Cerebellar nuclear complex (tissue), 1 donor: ENCODE data around the gene TACR1.
"Not testable (repeated sequence)": the region's sequence is repeated elsewhere in the genome, so short reads cannot be mapped to it uniquely, and the experiment has no call there.

Source experiments
- DNase-seq, 2 experiments: peaks; one replicate each; lab custom pipeline; 2025; lab: John Stamatoyannopoulos, UW

TACR1 gene

DNA sequence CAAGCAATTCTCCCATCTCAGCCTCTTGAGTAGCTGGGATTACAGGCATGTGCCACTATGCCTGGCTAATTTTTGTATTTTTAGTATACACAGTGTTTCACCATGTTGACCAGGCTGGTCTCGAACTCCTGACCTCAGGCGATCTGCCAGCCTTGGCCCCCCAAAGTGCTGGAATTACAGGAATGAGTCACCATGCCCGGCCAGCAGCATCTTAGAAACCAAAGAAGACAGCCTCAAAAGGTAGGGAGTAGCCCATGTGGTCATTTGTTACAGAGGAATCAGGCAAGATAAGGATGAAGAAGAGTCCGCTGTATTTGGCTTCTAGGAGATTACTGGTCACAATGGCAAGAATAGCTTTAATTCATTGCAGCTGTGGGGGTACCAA is 53.1 kb downstream of the TACR1 start:
- not testable (repeated sequence) for DNase-seq

- DNase-seq: no peak
These were observed 57.2 kb downstream of the TACR1 start for GRCh38 chr2:75142081-75142480.

DNA sequence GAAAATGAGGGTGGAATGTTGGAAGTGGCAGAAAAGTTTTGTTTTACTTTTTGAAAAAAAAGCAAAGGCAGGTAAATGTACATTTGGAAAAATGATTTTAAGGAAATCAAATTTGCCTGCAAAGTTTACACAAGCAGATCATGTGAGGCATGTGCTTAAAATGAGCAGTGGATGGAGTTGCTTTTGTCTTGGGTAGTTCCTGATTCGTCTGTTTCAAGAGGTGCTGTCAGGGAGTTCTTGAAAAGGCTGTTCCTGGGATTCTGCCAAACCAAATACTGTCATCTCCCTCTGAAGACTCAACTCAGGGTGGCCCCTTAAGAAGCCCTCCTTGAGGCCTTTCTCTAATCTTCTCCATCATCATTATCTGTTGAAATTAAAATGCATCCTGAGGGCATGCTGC is 59.0 kb downstream of the TACR1 start:
- DNase-seq: no peak

DNA sequence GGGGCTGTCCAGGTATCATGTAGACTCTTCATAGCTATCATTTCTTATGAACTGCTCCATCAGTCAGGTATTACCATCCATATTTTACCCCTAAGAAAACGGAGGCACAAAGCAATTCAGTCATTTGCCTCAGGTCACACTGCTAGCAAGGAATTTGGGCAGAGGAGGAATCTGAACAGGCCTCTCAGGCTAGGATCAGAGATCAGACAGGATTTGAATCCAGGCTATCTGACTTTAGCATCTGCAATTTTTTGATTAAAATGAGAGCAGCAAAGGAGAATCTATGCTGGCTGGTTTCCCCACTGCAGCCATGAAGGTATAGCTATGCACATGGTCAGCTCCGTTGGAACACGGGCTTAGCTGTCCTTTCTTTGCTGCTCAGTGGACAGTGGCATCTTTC is 60.1 kb downstream of the TACR1 start:
- DNase-seq: no peak

DNA sequence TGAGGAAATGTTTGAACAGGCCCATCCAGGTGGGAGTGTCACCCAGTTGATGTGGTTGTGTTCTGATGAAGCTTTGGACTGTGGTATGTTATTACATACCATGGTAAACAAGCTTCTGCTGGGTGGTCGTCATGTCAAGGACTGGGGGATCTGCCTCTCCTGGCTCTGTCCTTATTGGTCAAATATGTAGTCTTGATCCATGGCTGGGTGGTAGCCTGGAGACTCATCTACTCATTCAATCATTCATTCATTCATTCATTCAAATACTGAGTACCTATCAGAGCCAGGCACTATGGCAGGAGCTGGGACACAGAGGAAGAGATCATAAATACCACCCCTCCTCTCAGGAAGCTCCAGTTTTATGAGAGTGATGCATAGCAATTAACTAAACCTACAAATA is 60.8 kb downstream of the TACR1 start:
- DNase-seq: no peak

- DNase-seq: no peak
These were observed 63.4 kb downstream of the TACR1 start for GRCh38 chr2:75135776-75136400.

GRCh38 chr2:75134860-75135259 is 64.5 kb downstream of the TACR1 start:
- DNase-seq: no peak

DNA sequence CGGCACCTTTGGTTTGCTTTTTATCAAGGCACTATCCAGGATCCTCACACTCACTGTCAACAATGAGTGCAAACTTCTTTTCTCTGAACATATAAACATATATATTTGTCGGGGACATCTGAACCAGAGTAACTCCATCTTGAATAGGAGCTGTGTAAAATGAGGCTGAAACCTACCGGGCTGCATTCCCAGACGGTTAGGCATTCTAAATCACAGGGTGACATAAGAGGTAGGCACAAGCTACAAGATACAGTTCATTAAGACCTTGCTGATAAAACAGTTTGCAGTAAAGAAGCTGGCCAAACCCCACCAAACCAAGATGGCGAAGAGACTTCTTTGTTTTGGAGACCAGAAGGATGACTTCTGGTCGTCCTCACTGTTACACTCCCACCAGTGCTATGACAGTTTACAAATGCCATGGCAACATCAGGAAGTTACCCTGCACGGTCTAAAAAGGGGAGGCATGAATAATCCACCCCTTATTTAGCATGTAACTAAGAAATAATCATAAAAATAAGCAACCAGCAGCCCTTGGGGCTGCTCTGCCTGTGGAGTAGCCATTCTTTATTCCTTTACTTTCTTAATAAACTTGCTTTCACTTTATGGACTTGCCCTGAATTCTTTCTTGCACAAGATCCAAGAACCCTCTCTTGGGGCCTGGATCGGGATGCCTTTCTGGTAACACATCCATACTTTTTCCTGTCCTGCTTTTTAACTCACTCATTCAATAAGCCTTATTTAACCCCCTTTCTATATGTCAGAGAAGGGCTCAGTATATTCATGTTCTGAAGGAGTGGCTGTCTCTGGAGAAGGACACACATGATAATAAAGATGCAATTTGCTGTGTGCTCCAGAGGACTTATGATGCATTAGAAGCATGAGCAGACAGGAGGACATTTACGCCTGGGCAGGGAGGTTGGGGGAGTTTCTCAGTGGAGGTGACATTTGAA is 65.4 kb downstream of the TACR1 start:
- DNase-seq: no peak

GRCh38 chr2:75130171-75130570 is 69.1 kb downstream of the TACR1 start:
- no peak for DNase-seq

DNA sequence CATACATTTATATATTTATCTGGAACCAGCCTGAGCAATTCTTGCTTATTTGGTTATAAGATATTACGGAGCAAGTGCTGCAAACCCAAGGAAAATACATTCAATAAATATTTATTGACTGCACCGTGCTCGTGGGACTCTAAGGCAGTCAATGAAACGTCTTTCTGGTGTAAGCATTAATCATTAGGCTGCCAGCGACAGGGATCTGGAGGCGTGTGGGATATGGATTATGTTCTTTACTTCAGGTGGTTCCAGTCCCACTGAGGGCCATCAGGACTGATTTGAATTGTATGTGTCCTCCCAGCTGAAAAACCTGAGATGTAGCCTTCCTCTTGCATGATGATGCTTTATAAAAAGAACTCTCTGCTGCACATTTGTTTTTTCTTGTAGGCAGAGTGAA is 75.4 kb downstream of the TACR1 start:
- no peak for DNase-seq

DNA sequence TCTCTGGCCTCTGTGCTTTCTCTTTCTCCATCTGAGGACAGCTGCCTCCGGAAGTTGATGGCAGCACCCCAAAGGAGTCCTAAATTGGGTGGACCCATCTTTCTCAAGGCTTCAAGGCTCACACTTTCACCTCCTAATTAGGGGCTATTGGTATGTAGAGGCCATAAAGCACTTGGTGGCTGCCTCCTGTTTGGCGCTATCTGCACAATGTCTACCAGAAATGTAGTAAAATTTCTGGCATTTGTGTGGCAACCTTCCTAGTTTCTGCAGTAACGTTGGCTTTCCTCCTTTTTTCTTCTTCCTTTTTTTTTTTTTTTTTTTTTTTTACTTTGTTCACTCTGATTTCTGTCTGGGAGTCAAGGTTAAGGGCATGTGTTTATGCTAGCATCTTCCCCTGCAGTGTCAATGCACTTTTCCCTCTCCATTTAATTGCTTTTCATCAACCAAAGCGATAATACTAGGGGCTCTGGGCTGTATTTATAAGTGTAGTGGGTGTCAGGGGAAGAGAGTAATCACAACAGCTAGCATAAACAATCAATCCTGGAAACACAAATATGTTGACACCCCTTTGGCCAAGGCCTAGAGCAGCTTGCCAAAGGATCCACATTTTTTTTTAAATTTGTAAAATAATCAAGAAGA is 86.0 kb downstream of the TACR1 start:
- DNase-seq: no peak

DNA sequence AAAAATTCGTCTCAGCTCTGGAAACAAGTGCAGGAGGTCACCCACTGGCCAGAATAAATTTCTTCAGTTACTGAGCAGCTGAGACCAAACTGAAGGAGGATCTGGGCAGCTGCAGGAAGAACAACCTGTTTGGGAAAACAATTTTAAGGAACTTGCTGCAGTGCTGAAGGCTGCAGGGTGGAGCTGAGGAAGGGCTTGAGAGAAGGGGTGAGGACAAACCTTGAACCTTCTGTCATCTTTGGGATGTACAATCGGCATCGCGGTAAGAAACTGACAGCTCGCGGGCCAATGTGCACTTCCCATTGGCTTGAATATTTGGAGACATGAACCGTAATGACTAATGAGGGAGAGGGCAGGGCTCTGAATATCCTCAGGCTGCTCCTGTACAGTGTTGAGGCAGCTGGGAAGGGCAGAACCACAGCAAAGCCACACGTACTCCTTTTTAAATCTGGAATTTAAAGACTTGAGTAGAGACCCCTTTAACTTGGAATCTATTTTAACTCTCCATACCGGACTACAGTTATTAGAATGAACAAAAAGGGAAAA is 90.3 kb downstream of the TACR1 start:
- no peak for DNase-seq

DNA sequence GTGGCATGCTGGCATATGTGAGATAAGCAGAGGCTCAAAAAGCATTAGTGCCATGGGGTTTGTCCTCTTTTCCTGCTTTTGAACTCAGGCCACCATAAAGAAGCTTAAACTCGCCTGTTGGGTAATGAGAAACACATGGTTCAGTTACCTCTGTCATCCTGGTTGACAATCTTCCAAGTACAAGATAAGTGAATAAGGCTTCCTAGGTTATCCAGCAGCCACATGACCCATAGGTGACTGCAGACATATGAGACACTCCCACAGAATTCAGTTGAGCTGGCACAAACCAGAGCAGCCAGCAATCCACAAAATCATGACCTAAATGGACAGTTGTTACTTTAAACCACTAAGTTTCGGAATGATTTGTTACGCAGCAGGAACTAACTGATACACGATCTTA is 97.3 kb downstream of the TACR1 start:
- no peak for DNase-seq

GRCh38 chr2:75100801-75101151 is 98.5 kb downstream of the TACR1 start:
- no peak for DNase-seq

DNA sequence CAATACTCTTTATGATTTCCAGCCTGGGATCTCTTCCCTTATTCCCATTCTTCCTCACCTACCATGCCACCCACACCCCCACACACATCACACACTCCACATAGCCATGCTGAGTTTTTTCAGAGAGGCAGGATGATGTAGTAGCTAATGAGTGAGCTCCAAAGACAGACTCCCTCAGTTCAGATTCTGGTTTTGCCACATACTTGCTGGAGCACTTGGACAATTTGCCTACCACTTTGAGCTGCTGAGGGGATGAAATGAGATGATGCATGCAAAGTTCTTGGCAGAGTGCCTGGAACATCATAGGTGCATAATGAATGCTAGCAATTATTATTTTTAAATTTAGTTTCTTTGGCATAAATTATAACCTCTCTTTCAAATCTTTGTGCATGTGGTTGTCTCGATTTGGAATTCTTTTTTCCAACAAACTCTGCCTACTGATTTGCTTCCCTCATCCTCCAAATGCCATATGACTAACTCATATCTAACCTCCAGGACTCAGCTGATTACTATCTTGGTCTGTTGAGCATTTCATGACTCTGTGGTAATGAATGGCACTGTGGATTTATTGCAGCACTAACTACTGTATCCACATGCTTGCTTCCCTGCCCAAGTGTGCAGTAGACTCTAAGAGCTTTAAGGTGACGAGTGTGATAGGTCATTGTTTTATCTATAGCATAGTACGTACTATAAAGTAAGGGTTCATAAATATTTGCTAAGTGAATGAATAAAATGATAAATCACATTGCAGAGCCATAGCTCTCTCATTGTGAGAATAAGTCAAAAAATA is 99.1 kb downstream of the TACR1 start:
- DNase-seq: no peak

DNA sequence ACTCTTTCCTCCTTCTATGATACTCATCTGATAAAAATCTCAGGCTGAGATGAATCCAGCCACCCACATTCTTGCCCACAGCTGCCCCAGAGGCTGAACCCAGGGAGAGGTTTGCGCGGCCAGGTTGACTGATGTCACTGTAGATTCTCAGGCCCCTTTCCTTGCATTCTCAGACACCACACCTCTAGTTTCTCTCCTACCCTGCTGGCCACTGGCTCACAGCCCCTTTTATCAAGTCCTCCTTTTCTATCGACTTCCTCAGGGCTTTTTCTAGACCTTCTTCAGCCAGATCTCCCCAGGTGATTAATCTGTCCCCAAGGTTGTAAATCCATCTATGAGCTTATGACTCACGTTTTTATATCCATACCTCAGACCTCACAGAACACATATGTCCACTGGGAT is 99.8 kb downstream of the TACR1 start:
- no peak for DNase-seq

GRCh38 chr2:75098856-75099255 is 100.5 kb downstream of the TACR1 start:
- DNase-seq: no peak

- no peak for DNase-seq
These were observed 101.5 kb downstream of the TACR1 start for GRCh38 chr2:75097831-75098230.

DNA sequence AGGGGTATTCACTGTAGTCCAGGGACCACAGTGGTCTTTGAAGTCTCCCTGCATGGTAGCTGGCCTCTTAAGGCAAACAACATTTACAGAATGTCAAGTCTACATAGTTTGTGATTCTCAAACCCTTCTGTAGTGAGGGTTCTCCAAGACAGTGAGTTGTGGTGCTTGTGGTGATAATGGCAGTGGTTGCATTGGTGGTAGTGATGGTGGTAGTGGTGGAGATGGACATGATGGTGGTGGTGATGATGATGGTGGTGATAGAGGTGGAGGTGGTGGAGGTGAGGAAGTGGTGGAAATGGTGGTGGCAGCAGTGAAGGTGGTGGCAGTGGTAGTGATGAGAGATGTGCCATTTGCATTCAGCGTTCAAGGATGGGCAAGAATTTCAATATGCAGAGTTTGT is 104.9 kb downstream of the TACR1 start:
- no peak for DNase-seq

DNA sequence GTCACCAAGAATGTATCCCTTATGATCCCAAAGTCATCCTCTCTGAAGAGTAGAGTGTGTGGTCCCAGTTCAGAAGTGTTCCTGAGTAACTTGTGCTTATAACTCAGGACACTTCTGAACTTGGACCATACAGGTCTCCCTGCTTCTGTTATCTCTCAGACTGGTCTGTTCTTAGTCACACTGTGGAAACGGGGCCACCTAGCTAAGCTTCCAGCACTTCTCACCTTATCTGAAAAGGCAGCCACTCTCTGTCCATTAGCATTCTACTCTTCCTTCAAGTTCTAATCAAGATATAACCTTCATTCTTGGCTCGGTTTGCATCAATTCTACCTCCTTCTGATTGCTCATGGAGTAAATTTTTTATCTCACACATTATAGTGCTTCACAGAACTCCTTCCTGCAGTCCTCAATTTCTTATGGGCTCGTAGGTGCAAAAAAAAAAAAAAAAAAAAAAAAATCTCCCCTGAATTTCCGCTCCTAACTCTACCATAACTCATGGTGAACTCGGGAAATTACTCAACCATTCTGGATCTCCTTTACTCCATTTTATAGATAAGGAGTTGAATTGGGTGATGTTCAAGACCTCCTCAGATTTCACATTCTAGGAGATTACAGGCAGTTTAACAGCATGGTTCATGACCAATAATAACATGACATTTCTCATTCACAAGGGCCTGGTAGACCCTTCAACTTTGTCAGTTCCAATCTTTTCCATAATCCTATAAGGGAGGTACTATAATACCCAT is 108.4 kb downstream of the TACR1 start:
- no peak for DNase-seq

- no peak for DNase-seq
These were observed 109.8 kb downstream of the TACR1 start for GRCh38 chr2:75089471-75089870.
